Measurements from ENCODE around the gene VSNL1.

VSNL1 gene

GRCh38 chr2:17600556-17601204, 60.2 kb downstream of the VSNL1 start:
- DNase-seq = no peak
- no peak for TF ChIP-seq CTCF (IDR thresholded peaks at IDR 0.05; ENCODE audit: low read depth, low read length)
- Histone ChIP-seq H3K9me3 (ENCODE audit: severe bottlenecking) (no peaks in the 10 kb centered on the region), H3K27ac (no peak overlapping the region), H3K27me3 (ENCODE audit: insufficient read depth, low read depth, severe bottlenecking) (no peaks in the 10 kb centered on the region), H3K36me3 (no peaks in the 10 kb centered on the region), H3K4me3 (ENCODE audit: low read depth, low read length) (no peak overlapping the region)

GRCh38 chr2:17604050-17604449, 63.6 kb downstream of the VSNL1 start:
- Histone ChIP-seq H3K36me3 (no peaks in the 10 kb centered on the region), H3K27me3 (ENCODE audit: insufficient read depth, low read depth, severe bottlenecking) (no peaks in the 10 kb centered on the region), H3K27ac (no peak overlapping the region), H3K4me3 (ENCODE audit: low read depth, low read length) (no peak overlapping the region), H3K9me3 (ENCODE audit: severe bottlenecking) (no peaks in the 10 kb centered on the region)
- DNase-seq = no peak
- TF ChIP-seq CTCF (IDR thresholded peaks at IDR 0.05; ENCODE audit: low read depth, low read length) = no peak

DNA sequence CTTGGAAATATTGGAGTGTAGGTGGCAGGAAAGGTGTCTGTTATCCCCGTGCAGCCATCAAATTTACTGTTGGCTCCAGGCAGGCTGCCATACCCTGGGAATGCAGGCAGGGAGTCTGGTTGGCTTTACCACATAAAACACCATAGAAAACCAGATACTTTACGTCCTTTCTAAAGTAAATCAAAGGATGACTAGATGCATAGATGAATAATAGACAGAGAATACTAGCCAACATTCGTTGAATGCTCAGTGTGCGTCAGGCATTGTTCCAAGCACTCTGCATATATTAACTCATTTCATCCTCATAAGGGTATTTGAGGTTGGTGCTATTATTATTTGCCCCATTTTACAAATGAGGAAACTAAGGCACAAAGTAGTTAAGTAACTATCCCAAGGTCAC, 65.2 kb downstream of the VSNL1 start:
- no peak overlapping the region for H3K27ac ChIP-seq

DNA sequence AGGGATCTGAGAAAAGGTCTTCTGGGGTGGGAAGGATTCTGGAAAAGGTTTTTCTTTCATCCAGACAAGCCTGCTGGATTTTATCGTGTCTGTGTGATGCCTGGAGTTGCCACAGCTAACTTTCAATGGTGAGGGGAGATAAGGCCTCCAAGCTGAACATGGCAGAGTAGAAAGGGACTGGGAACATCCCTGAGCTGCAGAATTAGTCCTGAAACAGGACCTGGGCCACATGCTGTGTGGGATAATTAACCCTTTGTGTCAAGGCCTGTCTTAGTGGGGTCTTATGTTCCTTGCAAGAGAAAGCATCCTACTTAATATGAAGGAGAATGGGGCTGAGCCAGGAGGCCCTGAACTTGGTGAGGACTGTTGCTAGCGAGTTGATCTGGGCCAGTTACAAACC, 66.4 kb downstream of the VSNL1 start:
- no peak for TF ChIP-seq CTCF (IDR thresholded peaks at IDR 0.05; ENCODE audit: low read depth, low read length)
- Histone ChIP-seq H3K27me3 (ENCODE audit: insufficient read depth, low read depth, severe bottlenecking) (no peaks in the 10 kb centered on the region), H3K27ac (no peak overlapping the region), H3K36me3 (no peaks in the 10 kb centered on the region), H3K4me3 (ENCODE audit: low read depth, low read length) (no peak overlapping the region), H3K9me3 (ENCODE audit: severe bottlenecking) (no peaks in the 10 kb centered on the region)
- DNase-seq = no peak

More for the DNA sequence above, 65.2 kb downstream of the VSNL1 start:
- Histone ChIP-seq H3K27me3 (ENCODE audit: insufficient read depth, low read depth, severe bottlenecking) (no peaks in the 10 kb centered on the region), H3K36me3 (no peaks in the 10 kb centered on the region), H3K4me3 (ENCODE audit: low read depth, low read length) (no peak overlapping the region), H3K9me3 (ENCODE audit: severe bottlenecking) (no peaks in the 10 kb centered on the region)
- no peak for DNase-seq
- no peak for TF ChIP-seq CTCF (IDR thresholded peaks at IDR 0.05; ENCODE audit: low read depth, low read length)

DNA sequence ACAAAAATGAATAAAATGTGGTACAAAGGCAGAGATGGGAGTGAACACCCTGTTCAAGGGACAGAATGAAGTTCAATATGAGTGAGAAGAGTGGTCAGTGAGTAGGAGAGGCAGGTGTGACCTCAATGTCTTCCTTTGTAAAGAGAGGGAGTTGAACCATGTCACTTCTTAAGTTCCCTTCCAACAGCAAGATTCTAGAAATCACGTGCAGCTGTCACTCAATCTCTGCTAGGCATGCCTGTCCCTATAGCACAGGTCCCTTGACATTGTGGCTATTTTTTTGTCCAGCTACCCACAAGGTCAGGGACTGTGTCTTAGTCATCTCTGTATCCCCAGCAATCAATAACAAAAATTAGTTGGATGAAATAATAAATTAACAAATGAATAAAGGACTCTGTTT, 66.9 kb downstream of the VSNL1 start:
- H3K36me3 ChIP-seq = no peaks in the 10 kb centered on the region
- H3K4me3 ChIP-seq (ENCODE audit: low read depth, low read length) = no peak overlapping the region
- no peak for TF ChIP-seq CTCF (IDR thresholded peaks at IDR 0.05; ENCODE audit: low read depth, low read length)
- DNase-seq = no peak
- no peaks in the 10 kb centered on the region for H3K9me3 ChIP-seq (ENCODE audit: severe bottlenecking)
- H3K27me3 ChIP-seq (ENCODE audit: insufficient read depth, low read depth, severe bottlenecking) = no peaks in the 10 kb centered on the region
- H3K27ac ChIP-seq = no peak overlapping the region

DNA sequence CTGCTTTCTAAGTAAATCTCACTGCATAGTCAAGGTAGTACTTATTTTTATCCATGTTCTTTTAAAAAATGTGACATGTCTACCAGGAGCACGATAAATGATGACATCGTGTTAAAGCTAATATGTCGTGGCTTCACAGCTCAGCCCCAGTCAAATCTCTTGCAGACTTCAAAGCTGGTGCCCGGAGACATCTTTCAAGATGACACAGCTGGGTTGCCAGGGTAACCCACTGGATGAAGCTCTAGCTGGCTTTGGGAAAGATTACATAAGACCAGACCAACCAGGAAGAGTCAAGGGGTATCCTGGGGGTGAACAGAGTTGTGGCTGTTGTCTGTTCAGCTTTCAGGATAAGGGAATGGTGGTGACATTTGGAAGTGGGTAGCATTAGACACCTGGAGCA, 67.8 kb downstream of the VSNL1 start:
- Histone ChIP-seq H3K9me3 (ENCODE audit: severe bottlenecking) (no peaks in the 10 kb centered on the region), H3K27me3 (ENCODE audit: insufficient read depth, low read depth, severe bottlenecking) (no peaks in the 10 kb centered on the region), H3K4me3 (ENCODE audit: low read depth, low read length) (no peak overlapping the region), H3K27ac (no peak overlapping the region), H3K36me3 (no peaks in the 10 kb centered on the region)
- no peak for TF ChIP-seq CTCF (IDR thresholded peaks at IDR 0.05; ENCODE audit: low read depth, low read length)
- no peak for DNase-seq
